ENCODE data around the gene ZNF608. TPM values are rescaled to one million over a fixed set of nuclear protein-coding genes. Genes with fewer than 3 reads are reported as not detected.

ZNF608 gene
- total and polyA plus RNA-seq, 9 of the 15 experiments (the other 6 are each of a cell fraction or from before 2014, with no cell fraction given), result 0.38 to 1.5 (median 1.00) TPM

DNA sequence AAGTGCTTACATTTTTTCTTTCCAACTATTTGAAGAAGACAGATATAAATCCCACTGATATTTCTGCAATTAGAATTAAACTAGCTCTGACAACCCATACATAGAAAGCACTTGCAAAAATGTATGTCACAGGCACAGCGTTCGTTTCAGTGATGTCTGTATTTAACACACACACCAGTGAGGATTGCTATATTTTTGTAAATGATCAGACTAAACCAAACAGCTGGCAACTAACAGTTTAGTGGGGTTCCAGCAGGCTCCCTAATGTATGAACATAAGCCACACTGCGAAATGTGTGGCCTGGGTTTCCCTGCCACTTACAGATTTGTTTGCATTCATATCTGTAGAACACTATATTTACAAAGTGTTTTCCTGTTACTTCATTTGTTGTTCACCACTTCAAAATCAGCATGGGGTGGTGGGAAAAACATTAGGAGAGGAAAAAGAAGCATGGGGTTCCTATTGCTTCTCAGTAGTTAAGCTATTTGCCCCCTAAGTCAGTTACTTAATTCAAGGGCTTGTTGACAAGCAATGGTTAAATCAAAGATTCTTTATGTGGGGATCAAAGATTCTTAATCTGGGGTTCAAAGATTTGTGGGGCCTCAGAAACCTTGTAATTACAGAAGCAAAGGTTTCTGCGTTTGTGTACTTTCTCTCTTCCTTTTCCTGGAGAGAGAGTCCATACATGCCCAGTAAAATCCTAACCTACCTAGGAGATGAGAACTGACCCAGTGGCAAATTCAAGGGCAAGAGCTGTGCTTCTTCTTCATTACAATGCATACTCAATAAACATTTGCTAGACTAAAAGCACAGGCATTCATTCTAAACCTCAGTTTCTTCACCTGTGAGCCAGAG lies 27.1 kb downstream of the ZNF608 start:
- FAIRE-seq, result no peak
- BruUV-seq (replicated peaks), result no TSS peak
- in situ Hi-C loops (cut with MboI), result no loop called here

DNA sequence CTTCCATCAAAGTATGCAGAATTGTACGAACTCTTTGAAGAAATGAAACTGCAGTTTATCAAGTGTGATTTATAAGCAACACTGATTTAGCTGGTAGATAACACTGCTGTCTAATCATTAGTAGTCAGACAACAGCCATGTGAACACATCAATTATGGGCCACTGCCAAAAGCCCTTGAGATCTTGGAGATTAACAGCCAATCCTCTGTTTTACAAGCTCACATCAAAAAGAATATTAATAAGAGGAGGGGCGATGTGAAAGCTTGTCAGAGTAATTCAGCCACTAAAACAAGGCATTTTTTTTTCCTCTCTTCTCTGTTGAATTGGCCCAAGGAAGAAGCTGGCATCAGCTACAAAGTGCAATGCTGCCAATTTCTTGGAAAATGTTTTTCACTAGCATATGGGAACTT lies 28.1 kb downstream of the ZNF608 start:
- Histone ChIP-seq H3K9me1 (ENCODE audit: control insufficient read depth, insufficient read depth, low read length) (no peaks in the 10 kb centered on the region), H3K4me3 (no peak overlapping the region), H3K4me1 (replicated peaks in 1 of 2; ENCODE audit: control insufficient read depth in 2 of 2, insufficient read depth in 2 of 2, low read length in 2 of 2) (peaks cover 0 to 2% of the 10 kb centered on the region in 2 experiments; a peak in 1 of 5 replicates), H3K27ac (ENCODE audit: extremely low read depth, low read depth, low read length) (no peak overlapping the region), H3K36me3 (ENCODE audit: control insufficient read depth, insufficient read depth, low read length) (no peaks in the 10 kb centered on the region), H3K9ac (ENCODE audit: insufficient read depth in 1 of 2, low read depth in 2 of 2, low read length in 2 of 2) (no peak overlapping the region), H3K9me3 (replicated peaks; ENCODE audit: control insufficient read depth, insufficient read depth, low read depth, low read length) (no peaks in the 10 kb centered on the region), H3K27me3 (ENCODE audit: control insufficient read depth in 2 of 2, insufficient read depth in 2 of 2, low read length in 2 of 2) (no peaks in the 10 kb centered on the region), H3K79me2 (ENCODE audit: control insufficient read depth, insufficient read depth, low read length) (no peaks in the 10 kb centered on the region), H4K20me1 (replicated peaks; ENCODE audit: control insufficient read depth, insufficient read depth, low read length) (no peaks in the 10 kb centered on the region), H3K4me2 (ENCODE audit: insufficient read depth, low read length) (no peak overlapping the region), H2AFZ (ENCODE audit: low read depth, low read length) (no peak overlapping the region)
- ChIA-PET POLR2A (interaction anchor here (0.6 to 1.2 kb wide), 2 partner anchors 10 to 11 kb away, joined by 3 read pairs; no protein-coding TSS in a partner anchor), CTCF (ENCODE audit: low intra/inter-chr PET ratio) (no interaction called here)
- no peak for DNase-seq (ENCODE audit: extremely low read depth in 1 of 4, low spot score in 3 of 4)
- no peak for ATAC-seq
- intact Hi-C loops (cut with micrococcal nuclease), result no loop called here
- in situ Hi-C loops (cut with MboI), result no loop called here
- FAIRE-seq, result no peak
- no TSS peak for BruUV-seq (replicated peaks)
- WGBS (ENCODE audit: insufficient coverage, low coverage, missing lambda C conversion rate), result 5% methylated on average over 2 of the region's 2 CpGs
- TF ChIP-seq KDM2B (CRISPR knock-in tag; IDR thresholded peaks at IDR 0.05) (no peak), CBX8 (IDR thresholded peaks at IDR 0.05; ENCODE audit: borderline replicate concordance, extremely low read depth, low read depth, low read length, poor library complexity, severe bottlenecking) (no peak), CHCHD3 (CRISPR knock-in tag; IDR thresholded peaks at IDR 0.05) (no peak), MIER1 (IDR thresholded peaks at IDR 0.05; ENCODE audit: low read depth) (no peak), ZNF253 (CRISPR knock-in tag; conservative IDR thresholded peaks at IDR 0.05) (no peak), CREM (IDR thresholded peaks at IDR 0.05; ENCODE audit: low read depth) (no peak), ZKSCAN8 (CRISPR knock-in tag; IDR thresholded peaks at IDR 0.05) (no peak), POU5F1 (IDR thresholded peaks at IDR 0.05; ENCODE audit: borderline replicate concordance, low read depth, low read length, partially characterized antibody) (no peak), FOXJ2 (tag; IDR thresholded peaks at IDR 0.05) (0 out of 2 replicates have a peak, but pooled peaks have one; percentile 25), MYNN (IDR thresholded peaks at IDR 0.05) (no peak), MYNN (CRISPR knock-in tag; IDR thresholded peaks at IDR 0.05) (no peak), ZNF77 (CRISPR knock-in tag; IDR thresholded peaks at IDR 0.05) (no peak), KAT7 (CRISPR knock-in tag; IDR thresholded peaks at IDR 0.05; ENCODE audit: borderline replicate concordance) (no peak), RAD21 (CRISPR knock-in tag; conservative IDR thresholded peaks at IDR 0.05 in 1 of 2, IDR thresholded peaks at IDR 0.05 in 1 of 2) (no peak)

More for the DNA sequence above, 27.1 kb downstream of the ZNF608 start:
- Histone ChIP-seq H3K36me3 (ENCODE audit: control insufficient read depth, insufficient read depth, low read length) (no peaks in the 10 kb centered on the region), H3K9me3 (replicated peaks; ENCODE audit: control insufficient read depth, insufficient read depth, low read depth, low read length) (no peaks in the 10 kb centered on the region), H2AFZ (ENCODE audit: low read depth, low read length) (no peak overlapping the region), H3K4me2 (ENCODE audit: insufficient read depth, low read length) (no peak overlapping the region), H3K27me3 (ENCODE audit: control insufficient read depth in 2 of 2, insufficient read depth in 2 of 2, low read length in 2 of 2) (no peaks in the 10 kb centered on the region), H3K79me2 (ENCODE audit: control insufficient read depth, insufficient read depth, low read length) (no peaks in the 10 kb centered on the region), H3K9me1 (ENCODE audit: control insufficient read depth, insufficient read depth, low read length) (no peaks in the 10 kb centered on the region), H4K20me1 (replicated peaks; ENCODE audit: control insufficient read depth, insufficient read depth, low read length) (no peaks in the 10 kb centered on the region), H3K9ac (ENCODE audit: insufficient read depth in 1 of 2, low read depth in 2 of 2, low read length in 2 of 2) (no peak overlapping the region), H3K4me1 (replicated peaks in 1 of 2; ENCODE audit: control insufficient read depth in 2 of 2, insufficient read depth in 2 of 2, low read length in 2 of 2) (no peaks in the 10 kb centered on the region), H3K4me3 (no peak overlapping the region), H3K27ac (ENCODE audit: extremely low read depth, low read depth, low read length) (no peak overlapping the region)
- intact Hi-C loops (cut with micrococcal nuclease), result no loop called here
- ChIA-PET POLR2A (interaction anchor here (0.6 to 1.2 kb wide), 2 partner anchors 9 to 198 kb away, joined by 3 read pairs; no protein-coding TSS in a partner anchor), CTCF (ENCODE audit: low intra/inter-chr PET ratio) (no interaction called here)
- ATAC-seq (no peak), DNase-seq (ENCODE audit: extremely low read depth in 1 of 4, low spot score in 3 of 4) (no peak)
- WGBS (ENCODE audit: insufficient coverage, low coverage, missing lambda C conversion rate), result 38% methylated on average over 4 of the region's 4 CpGs
- TF ChIP-seq GABPB1 (CRISPR knock-in tag; IDR thresholded peaks at IDR 0.05) (no peak), DDX20 (tag; IDR thresholded peaks at IDR 0.05; ENCODE audit: low read depth) (no peak), MTF1 (CRISPR knock-in tag; IDR thresholded peaks at IDR 0.05; ENCODE audit: borderline replicate concordance) (no peak)
